Liver (tissue), 9 donors: ENCODE results near the gene RALGDS. TPM values are rescaled to one million over a fixed set of nuclear protein-coding genes. Genes with fewer than 3 reads are reported as not detected.

Experiments used
- DNase-seq: peaks from one replicate; pipeline ENCODE4 v3.0.0-alpha.2; 2017; ENCODE audit warnings: low spot score
- H3K27ac ChIP-seq, 2 donors: one replicate each; pipeline ENCODE4 v1.7.0; 2013; ENCODE audit warnings: inconsistent platforms in 2 of 2, low read length in 2 of 2, control low read depth in 1 of 2, low read depth in 1 of 2, mild to moderate bottlenecking in 1 of 2
- H3K27me3 ChIP-seq, 4 donors: one replicate each; pipeline versions ENCODE4 v1.6.1 to v1.7.0; 2013; ENCODE audit warnings: low read length in 3 of 4, inconsistent platforms in 1 of 4, mild to moderate bottlenecking in 1 of 4, moderate library complexity in 1 of 4; ENCODE audit not compliant: control insufficient read depth in 4 of 4, insufficient read depth in 4 of 4
- H3K36me3 ChIP-seq, 4 donors: one replicate each; pipeline versions ENCODE4 v1.6.1 to v1.7.0; 2013; ENCODE audit warnings: low read length in 3 of 4, mild to moderate bottlenecking in 3 of 4, low read depth in 1 of 4, moderate library complexity in 1 of 4; ENCODE audit not compliant: control insufficient read depth in 4 of 4, insufficient read depth in 3 of 4
- H3K4me1 ChIP-seq, 4 donors: one replicate each; pipeline versions ENCODE4 v1.6.1 to v1.7.0; 2013; ENCODE audit warnings: low read length in 3 of 4, mild to moderate bottlenecking in 3 of 4, moderate library complexity in 1 of 4; ENCODE audit not compliant: control insufficient read depth in 4 of 4, insufficient read depth in 4 of 4
- H3K4me3 ChIP-seq, 3 donors: one replicate each; pipeline versions ENCODE4 v1.6.1 to v1.7.0; 2013; ENCODE audit warnings: low read length in 3 of 3, control low read depth in 1 of 3, low read depth in 1 of 3, mild to moderate bottlenecking in 1 of 3
- H3K9ac ChIP-seq, 2 donors: one replicate each; pipeline ENCODE4 v1.7.0; 2013; ENCODE audit warnings: low read length in 2 of 2, mild to moderate bottlenecking in 2 of 2, moderate library complexity in 2 of 2, control low read depth in 1 of 2, low read depth in 1 of 2
- H3K9me3 ChIP-seq, 4 donors: one replicate each; pipeline versions ENCODE4 v1.6.1 to v1.7.0; 2013; ENCODE audit warnings: low read length in 3 of 4; ENCODE audit not compliant: control insufficient read depth in 4 of 4
- GABPA ChIP-seq, 2 donors: IDR thresholded peaks in 1 of 2; conservative IDR thresholded peaks in 1 of 2; 2 replicates each; pipeline ENCODE4 v1.6.1; 2016; ENCODE audit warnings: antibody characterized with exemption in 2 of 2, mild to moderate bottlenecking in 1 of 2, moderate library complexity in 1 of 2
- MAX ChIP-seq: IDR thresholded peaks from 2 replicates; pipeline ENCODE4 v1.6.1; 2016; ENCODE audit warnings: antibody characterized with exemption
- NR2F2 ChIP-seq: IDR thresholded peaks from 2 replicates; pipeline ENCODE4 v1.6.1; 2016; ENCODE audit warnings: antibody characterized with exemption
- RAD21 ChIP-seq, 2 donors: IDR thresholded peaks; 2 replicates each; pipeline ENCODE4 v1.6.1; 2016; ENCODE audit warnings: antibody characterized with exemption in 2 of 2, mild to moderate bottlenecking in 2 of 2
- RXRA ChIP-seq, 2 donors: IDR thresholded peaks; 2 replicates each; pipeline ENCODE4 v1.6.1; 2017 to 2018; ENCODE audit warnings: antibody characterized with exemption in 2 of 2, mild to moderate bottlenecking in 1 of 2
- SP1 ChIP-seq: IDR thresholded peaks from 2 replicates; pipeline ENCODE4 v1.6.1; 2018; ENCODE audit warnings: antibody characterized with exemption, mild to moderate bottlenecking
- TAF1 ChIP-seq: conservative IDR thresholded peaks from 2 replicates; pipeline ENCODE4 v1.6.1; 2016; ENCODE audit warnings: antibody characterized with exemption, mild to moderate bottlenecking
- YY1 ChIP-seq: IDR thresholded peaks from 2 replicates; pipeline ENCODE4 v1.6.1; 2016; ENCODE audit warnings: antibody characterized with exemption, mild to moderate bottlenecking
- WGBS: extraction: QIAGEN DNeasy Blood & Tissue Kit; methylation state at CpG from one replicate; pipeline ENCODE4 v1.1.7; 2013; 5-methylcytosine and 5-hydroxymethylcytosine counted together
- polyA plus RNA-seq, 2 donors: library from polyadenylated mRNA; stranded (reverse) in 1 of 2; unstranded in 1 of 2; fragments of 200-250 nt in 1 of 2; fragments of >200 nt in 1 of 2; fragmentation: Nextera tagmentation in 1 of 2; extraction: Ambion mirVana in 1 of 2; gene quantifications; one replicate each; pipeline versions ENCODE4 v1.2.1 to v1.2.3, GENCODE V29; 2013 to 2015
- total RNA-seq, 2 donors: library from RNA; depleted of rRNA; stranded (reverse); fragments of >200 nt; gene quantifications; one replicate each; pipeline ENCODE4 v1.2.3, GENCODE V29; 2014
- TF ChIP-seq, protein P1 (sequence below): IDR thresholded peaks from 2 replicates; pipeline ENCODE4 v1.6.1; 2016; ENCODE audit warnings: antibody characterized with exemption
- TF ChIP-seq, protein P2 (sequence below): fragments of 150-350 bp; IDR thresholded peaks from 2 replicates; pipeline ENCODE4 v1.5.1; 2017; ENCODE audit warnings: improper control_type of control experiment, low read depth, low read length; ENCODE audit not compliant: missing input control
- donor health status: healthy.
- donor health status: healthy.
- donor health status: healthy.
- donor health status: healthy.
- donor health status: healthy.

Gene RALGDS
- total and polyA plus RNA-seq, 4 donors, result 1.3 to 19.0 (median 7.3) TPM

DNA sequence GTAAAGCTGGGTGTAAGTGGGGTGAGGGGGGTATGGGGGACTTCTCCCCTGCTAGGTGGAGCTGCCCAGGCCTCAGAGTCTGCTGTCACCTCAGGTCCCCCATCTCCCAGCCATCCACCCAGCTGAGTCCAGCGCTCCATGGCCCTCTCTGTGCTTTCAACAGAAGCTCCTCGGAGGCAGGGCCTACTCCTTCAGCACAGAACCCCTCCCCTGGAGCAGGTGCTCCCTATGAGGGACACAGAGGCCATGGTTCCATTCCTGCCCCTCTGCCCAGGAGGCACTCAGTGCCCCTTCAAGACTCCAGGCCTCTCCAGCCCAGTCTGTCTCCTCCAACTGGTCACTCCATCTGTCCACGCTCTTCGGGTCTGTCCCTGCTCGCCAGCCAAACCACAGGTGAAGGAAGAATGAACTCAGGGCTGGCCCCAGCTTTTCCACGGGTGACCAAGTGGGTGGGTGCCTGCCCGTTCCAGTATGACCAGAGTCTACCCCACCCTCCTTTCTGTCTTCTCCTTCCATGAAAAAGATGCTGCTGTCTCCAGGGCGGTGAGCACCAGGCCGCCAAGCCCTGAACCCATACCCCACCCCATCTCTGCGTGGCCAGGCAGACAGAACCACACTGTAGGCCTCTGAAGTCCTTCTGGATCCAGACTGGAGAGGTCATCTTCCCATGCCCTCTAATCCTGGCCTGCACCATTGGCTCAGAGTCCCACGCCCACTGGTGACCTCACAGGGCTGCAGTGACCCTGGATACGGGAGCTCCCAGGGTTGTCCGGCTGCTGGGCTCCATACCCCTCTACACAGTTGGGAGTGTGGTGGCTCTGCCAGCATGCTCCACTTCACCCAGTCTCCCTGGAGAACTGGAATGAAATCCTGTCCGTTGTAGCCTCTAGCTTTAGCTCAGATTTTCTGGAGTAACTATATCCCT, 30.8 kb upstream of the RALGDS start:
- WGBS, result 86% methylated on average over 14 of the region's 14 CpGs
- Histone ChIP-seq H3K27me3 (no peaks in the 10 kb centered on the region), H3K9ac (no peak overlapping the region), H3K9me3 (no peaks in the 10 kb centered on the region), H3K27ac (no peak overlapping the region), H3K4me3 (no peak overlapping the region), H3K36me3 (no peaks in the 10 kb centered on the region), H3K4me1 (peaks cover 0 to 15% (median 8%) of the 10 kb centered on the region in 4 donors)
- TF ChIP-seq NR2F2 (peak; percentile 36), SP1 (no peak)
- DNase-seq, result no peak

- H3K36me3 ChIP-seq, result no peaks in the 10 kb centered on the region
- no peak for DNase-seq
- H3K9ac ChIP-seq, result no peak overlapping the region
- H3K27ac ChIP-seq, result no peak overlapping the region
- no peaks in the 10 kb centered on the region for H3K27me3 ChIP-seq
- H3K9me3 ChIP-seq, result no peaks in the 10 kb centered on the region
- WGBS, result 98% methylated on average over 6 of the region's 6 CpGs
- H3K4me1 ChIP-seq, result peaks cover 0 to 15% (median 8%) of the 10 kb centered on the region in 4 donors
- H3K4me3 ChIP-seq, result no peak overlapping the region
- no peak for TF ChIP-seq RAD21 (IDR thresholded peaks at IDR 0.05)
Measured at GRCh38 chr9:133151041-133151440, 30.0 kb upstream of the RALGDS start.

GRCh38 chr9:133149130-133150015, 28.3 kb upstream of the RALGDS start:
- peak overlapping the region in 1 of 2 donors; percentile 34 for H3K9ac ChIP-seq
- DNase-seq, result peak; percentile 86
- WGBS, result 4% methylated on average over 95 of the region's 95 CpGs
- no peaks in the 10 kb centered on the region for H3K36me3 ChIP-seq
- peak overlapping the region; percentile 13 to 58 for H3K27ac ChIP-seq
- TF ChIP-seq RAD21 (IDR thresholded peaks at IDR 0.05), result peak in 1 of 2 donors; percentile 63
- TF ChIP-seq NR2F2, result no peak
- TF ChIP-seq YY1, result no peak
- TF ChIP-seq TAF1, result no peak
- TF ChIP-seq GABPA (IDR thresholded peaks at IDR 0.05 in 1 of 2, conservative IDR thresholded peaks at IDR 0.05 in 1 of 2), result no peak
- TF ChIP-seq, protein P1, sequence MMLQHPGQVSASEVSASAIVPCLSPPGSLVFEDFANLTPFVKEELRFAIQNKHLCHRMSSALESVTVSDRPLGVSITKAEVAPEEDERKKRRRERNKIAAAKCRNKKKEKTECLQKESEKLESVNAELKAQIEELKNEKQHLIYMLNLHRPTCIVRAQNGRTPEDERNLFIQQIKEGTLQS, result no peak
- no peak for TF ChIP-seq MAX
- TF ChIP-seq, protein P2, sequence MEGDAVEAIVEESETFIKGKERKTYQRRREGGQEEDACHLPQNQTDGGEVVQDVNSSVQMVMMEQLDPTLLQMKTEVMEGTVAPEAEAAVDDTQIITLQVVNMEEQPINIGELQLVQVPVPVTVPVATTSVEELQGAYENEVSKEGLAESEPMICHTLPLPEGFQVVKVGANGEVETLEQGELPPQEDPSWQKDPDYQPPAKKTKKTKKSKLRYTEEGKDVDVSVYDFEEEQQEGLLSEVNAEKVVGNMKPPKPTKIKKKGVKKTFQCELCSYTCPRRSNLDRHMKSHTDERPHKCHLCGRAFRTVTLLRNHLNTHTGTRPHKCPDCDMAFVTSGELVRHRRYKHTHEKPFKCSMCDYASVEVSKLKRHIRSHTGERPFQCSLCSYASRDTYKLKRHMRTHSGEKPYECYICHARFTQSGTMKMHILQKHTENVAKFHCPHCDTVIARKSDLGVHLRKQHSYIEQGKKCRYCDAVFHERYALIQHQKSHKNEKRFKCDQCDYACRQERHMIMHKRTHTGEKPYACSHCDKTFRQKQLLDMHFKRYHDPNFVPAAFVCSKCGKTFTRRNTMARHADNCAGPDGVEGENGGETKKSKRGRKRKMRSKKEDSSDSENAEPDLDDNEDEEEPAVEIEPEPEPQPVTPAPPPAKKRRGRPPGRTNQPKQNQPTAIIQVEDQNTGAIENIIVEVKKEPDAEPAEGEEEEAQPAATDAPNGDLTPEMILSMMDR, result peak; percentile 6
- no peak for TF ChIP-seq RXRA (IDR thresholded peaks at IDR 0.05)
- TF ChIP-seq SP1, result peak; percentile 21
- peak overlapping the region in 2 of 3 donors; percentile 53 to 66 for H3K4me3 ChIP-seq
- H3K9me3 ChIP-seq, result no peaks in the 10 kb centered on the region
- peaks cover 3 to 25% (median 12%) of the 10 kb centered on the region in 4 donors for H3K4me1 ChIP-seq
- H3K27me3 ChIP-seq, result no peaks in the 10 kb centered on the region
